ENCODE data around the gene ANKS1A. TPM values are rescaled to one million over a fixed set of nuclear protein-coding genes. Genes with fewer than 3 reads are reported as not detected.
"Not testable (repeated sequence)": the region's sequence is repeated elsewhere in the genome, so short reads cannot be mapped to it uniquely, and the experiment has no call there.

ANKS1A gene
- polyA plus RNA-seq, 4 donors = 6.5 to 29.9 (median 10.8) TPM

DNA sequence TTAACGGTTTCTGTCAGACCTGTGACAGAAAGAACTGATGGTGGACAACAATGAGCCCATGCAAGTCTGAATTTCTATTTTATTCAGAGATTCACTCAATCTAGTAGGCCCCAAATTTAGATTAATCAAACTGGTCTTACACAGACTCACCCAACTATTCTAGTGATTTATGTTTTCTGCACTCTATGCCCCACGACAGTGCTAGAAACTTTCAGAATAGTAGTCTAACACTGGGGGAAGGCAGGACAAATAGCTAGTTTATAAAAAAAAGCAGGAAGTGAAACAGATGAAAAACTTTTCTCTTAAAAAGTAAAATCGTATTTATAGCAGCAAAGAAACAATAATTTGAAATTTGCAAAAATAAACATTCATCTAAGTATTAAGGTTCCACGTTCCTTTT is 247.1 kb downstream of the ANKS1A start:
- FAIRE-seq (no peak), DNase-seq (no peak)
- Histone ChIP-seq H3K4me3 (ENCODE audit: low read depth in 1 of 3, low read length in 3 of 3) (no peak overlapping the region), H3K4me1 (ENCODE audit: control insufficient read depth in 3 of 3, insufficient read depth in 2 of 3, low read depth in 1 of 3, low read length in 2 of 3) (peaks cover 0 to 3% (median 0%) of the 10 kb centered on the region in 3 donors), H3K9me3 (ENCODE audit: control insufficient read depth in 2 of 2, insufficient read depth in 1 of 2, low read depth in 1 of 2, low read length in 1 of 2) (no peaks in the 10 kb centered on the region), H3K27ac (ENCODE audit: low read depth in 1 of 3, low read length in 2 of 3) (no peak overlapping the region), H3K27me3 (ENCODE audit: control insufficient read depth in 3 of 3, insufficient read depth in 3 of 3, low read length in 3 of 3) (peaks cover 0 to 6% (median 0%) of the 10 kb centered on the region in 3 donors), H3K36me3 (ENCODE audit: control insufficient read depth in 3 of 3, insufficient read depth in 2 of 3, low read depth in 1 of 3, low read length in 3 of 3) (no peaks in the 10 kb centered on the region)
- 66 to 86% (median 74%) methylated on average over 3 of the region's 4 CpGs for WGBS, 3 donors

GRCh38 chr6:35138191-35138590 is 249.1 kb downstream of the ANKS1A start:
- not testable (repeated sequence) for H3K4me1 ChIP-seq (ENCODE audit: control insufficient read depth in 3 of 3, insufficient read depth in 2 of 3, low read depth in 1 of 3, low read length in 2 of 3); H3K9me3 ChIP-seq (ENCODE audit: control insufficient read depth in 2 of 2, insufficient read depth in 1 of 2, low read depth in 1 of 2, low read length in 1 of 2); H3K4me3 ChIP-seq (ENCODE audit: low read depth in 1 of 3, low read length in 3 of 3); H3K36me3 ChIP-seq (ENCODE audit: control insufficient read depth in 3 of 3, insufficient read depth in 2 of 3, low read depth in 1 of 3, low read length in 3 of 3); H3K27ac ChIP-seq (ENCODE audit: low read depth in 1 of 3, low read length in 2 of 3); FAIRE-seq; DNase-seq
- WGBS, 3 donors = 76 to 80% (median 79%) methylated on average over 3 of the region's 3 CpGs
- peaks cover 0 to 10% (median 3%) of the 10 kb centered on the region in 3 donors for H3K27me3 ChIP-seq (ENCODE audit: control insufficient read depth in 3 of 3, insufficient read depth in 3 of 3, low read length in 3 of 3)

- 6 to 52% (median 37%) methylated on average over 2 of the region's 2 CpGs for WGBS, 3 donors
- Histone ChIP-seq H3K27ac (ENCODE audit: low read depth in 1 of 3, low read length in 2 of 3) (no peak overlapping the region), H3K4me3 (ENCODE audit: low read depth in 1 of 3, low read length in 3 of 3) (no peak overlapping the region), H3K36me3 (ENCODE audit: control insufficient read depth in 3 of 3, insufficient read depth in 2 of 3, low read depth in 1 of 3, low read length in 3 of 3) (no peaks in the 10 kb centered on the region), H3K9me3 (ENCODE audit: control insufficient read depth in 2 of 2, insufficient read depth in 1 of 2, low read depth in 1 of 2, low read length in 1 of 2) (no peaks in the 10 kb centered on the region), H3K4me1 (ENCODE audit: control insufficient read depth in 3 of 3, insufficient read depth in 2 of 3, low read depth in 1 of 3, low read length in 2 of 3) (peaks cover 0 to 7% (median 0%) of the 10 kb centered on the region in 3 donors), H3K27me3 (ENCODE audit: control insufficient read depth in 3 of 3, insufficient read depth in 3 of 3, low read length in 3 of 3) (peaks cover 0 to 10% (median 3%) of the 10 kb centered on the region in 3 donors)
- DNase-seq (peak; percentile 45 to 59), FAIRE-seq (no peak)
These were observed 250.4 kb downstream of the ANKS1A start for GRCh38 chr6:35139470-35139869.

DNA sequence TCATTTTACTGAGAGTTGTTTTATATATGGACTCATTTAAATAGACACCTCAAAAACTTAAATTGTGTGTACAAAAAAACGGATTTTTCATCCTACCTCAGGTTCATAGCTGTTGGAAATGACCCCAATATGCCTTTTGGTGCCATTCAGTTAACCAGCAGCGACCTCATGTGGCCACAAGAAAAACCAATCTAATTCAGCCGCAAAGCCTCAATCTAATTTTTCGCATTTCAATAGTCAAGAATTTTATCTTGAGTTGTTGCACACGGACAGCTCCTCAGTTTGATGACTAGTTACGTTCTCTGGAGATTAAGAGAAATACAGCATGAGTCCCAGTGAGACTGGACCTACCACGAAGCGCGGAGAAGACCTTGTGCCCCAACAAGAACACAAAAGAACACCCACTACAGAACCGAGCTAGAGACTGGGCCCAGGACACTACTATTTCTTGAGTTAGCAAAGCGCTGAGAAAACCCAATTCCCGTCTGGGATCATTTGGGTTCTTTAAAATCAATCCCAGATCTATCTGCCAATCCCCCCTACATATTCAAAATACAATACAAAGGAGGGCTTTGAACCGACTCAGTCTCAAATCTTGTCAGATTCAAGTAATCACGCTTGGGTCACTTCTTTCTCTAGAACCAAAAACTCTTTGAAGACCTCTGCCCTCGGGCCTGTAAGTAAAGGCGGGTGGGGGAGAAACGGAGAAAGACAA is 251.0 kb downstream of the ANKS1A start:
- 35% methylated on average over 17 of the region's 17 CpGs for WGBS, 3 donors
- FAIRE-seq = no peak
- Histone ChIP-seq H3K36me3 (ENCODE audit: control insufficient read depth in 3 of 3, insufficient read depth in 2 of 3, low read depth in 1 of 3, low read length in 3 of 3) (no peaks in the 10 kb centered on the region), H3K4me3 (ENCODE audit: low read depth in 1 of 3, low read length in 3 of 3) (no peak overlapping the region), H3K27ac (ENCODE audit: low read depth in 1 of 3, low read length in 2 of 3) (no peak overlapping the region), H3K9me3 (ENCODE audit: control insufficient read depth in 2 of 2, insufficient read depth in 1 of 2, low read depth in 1 of 2, low read length in 1 of 2) (no peaks in the 10 kb centered on the region), H3K4me1 (ENCODE audit: control insufficient read depth in 3 of 3, insufficient read depth in 2 of 3, low read depth in 1 of 3, low read length in 2 of 3) (peaks cover 0 to 7% (median 0%) of the 10 kb centered on the region in 3 donors), H3K27me3 (ENCODE audit: control insufficient read depth in 3 of 3, insufficient read depth in 3 of 3, low read length in 3 of 3) (peaks cover 0 to 10% (median 3%) of the 10 kb centered on the region in 3 donors)
- DNase-seq = peak; percentile 62 to 76

DNA sequence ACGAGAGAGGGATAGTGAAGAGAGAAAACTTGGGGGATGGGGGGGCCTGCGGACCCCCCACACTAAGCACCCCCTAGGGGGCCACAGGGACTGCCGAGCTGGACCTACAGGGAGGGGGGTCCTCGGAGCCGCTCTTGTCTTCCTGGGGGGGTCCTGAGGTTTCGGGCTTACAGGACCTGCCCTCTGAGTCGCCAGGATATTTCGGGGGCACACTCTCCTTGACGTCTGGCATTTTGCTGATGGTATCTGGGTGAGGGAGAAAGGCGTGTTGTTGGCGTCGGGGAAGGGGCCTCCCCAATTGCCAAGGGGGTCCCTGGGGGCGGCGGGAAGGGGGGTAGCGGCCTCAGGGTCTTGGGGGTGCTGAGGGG is 251.6 kb downstream of the ANKS1A start:
- H3K9me3 ChIP-seq (ENCODE audit: control insufficient read depth in 2 of 2, insufficient read depth in 1 of 2, low read depth in 1 of 2, low read length in 1 of 2) = no peaks in the 10 kb centered on the region
- peaks cover 0 to 10% (median 3%) of the 10 kb centered on the region in 3 donors for H3K27me3 ChIP-seq (ENCODE audit: control insufficient read depth in 3 of 3, insufficient read depth in 3 of 3, low read length in 3 of 3)
- no peak for DNase-seq
- H3K36me3 ChIP-seq (ENCODE audit: control insufficient read depth in 3 of 3, insufficient read depth in 2 of 3, low read depth in 1 of 3, low read length in 3 of 3) = no peaks in the 10 kb centered on the region
- FAIRE-seq = no peak
- H3K4me1 ChIP-seq (ENCODE audit: control insufficient read depth in 3 of 3, insufficient read depth in 2 of 3, low read depth in 1 of 3, low read length in 2 of 3) = peaks cover 0 to 7% (median 0%) of the 10 kb centered on the region in 3 donors
- H3K27ac ChIP-seq (ENCODE audit: low read depth in 1 of 3, low read length in 2 of 3) = no peak overlapping the region
- H3K4me3 ChIP-seq (ENCODE audit: low read depth in 1 of 3, low read length in 3 of 3) = peak overlapping the region in 1 of 3 donors; percentile 29
- WGBS, 3 donors = 39 to 55% (median 53%) methylated on average over 13 to 15 of the region's 15 CpGs

Other genes with a start within 250 kb of the ANKS1A start
- gene ILRUN, start 192.5 kb upstream of the ANKS1A start, polyA plus RNA-seq = 10 to 100 TPM; 44.3 to 53.5 (median 47.3) TPM
- 100 to 1,000 TPM; 114 to 163 (median 148) TPM for gene SNRPC, start 131.8 kb upstream of the ANKS1A start, polyA plus RNA-seq
- 1 to 10 TPM; 1.3 to 7.9 (median 3.2) TPM for gene BLTP3A, start 97.2 kb upstream of the ANKS1A start, polyA plus RNA-seq
- gene TAF11, start 1.2 kb upstream of the ANKS1A start, polyA plus RNA-seq = 10 to 100 TPM; 31.0 to 45.2 (median 38.9) TPM